Measurements from ENCODE around the gene CASP5.
A peak's percentile ranks its signal among the peaks of the same experiment; 100 is the strongest.
"Not testable (repeated sequence)": the region's sequence is repeated elsewhere in the genome, so short reads cannot be mapped to it uniquely, and the experiment has no call there.

The CASP5 gene

GRCh38 chr11:105023003-105023402 is at the start of gene CASP5:
TSS of gene CASP5 (minus strand) at chr11:105023168. CDS start at chr11:105023136, 32 bp downstream.
- peak; percentile 34 for DNase-seq

- not testable (repeated sequence) for DNase-seq
Observed at GRCh38 chr11:105072080-105072479, 49.1 kb upstream of the CASP5 start.

- DNase-seq = no peak
Observed at GRCh38 chr11:105071089-105071732, 48.2 kb upstream of the CASP5 start.

- peak; percentile 5 for DNase-seq
Observed at GRCh38 chr11:105070306-105070705, 47.3 kb upstream of the CASP5 start.

GRCh38 chr11:105069749-105070148 is 46.8 kb upstream of the CASP5 start:
- DNase-seq = not testable (repeated sequence)

GRCh38 chr11:105063245-105063941 is 40.4 kb upstream of the CASP5 start:
- not testable (repeated sequence) for DNase-seq

GRCh38 chr11:105057432-105057831 is 34.5 kb upstream of the CASP5 start:
- DNase-seq = no peak

- DNase-seq = no peak
Observed at GRCh38 chr11:105056446-105056845, 33.5 kb upstream of the CASP5 start.

GRCh38 chr11:105054723-105055493 is 31.9 kb upstream of the CASP5 start:
- DNase-seq = peak; percentile 68

- DNase-seq = peak; percentile 33
Observed at GRCh38 chr11:105052487-105052886, 29.5 kb upstream of the CASP5 start.

GRCh38 chr11:105051559-105051958 is 28.6 kb upstream of the CASP5 start:
- no peak for DNase-seq

GRCh38 chr11:105049481-105049880 is 26.5 kb upstream of the CASP5 start:
- DNase-seq = no peak

GRCh38 chr11:105046898-105047579 is 24.1 kb upstream of the CASP5 start:
- no peak for DNase-seq

- no peak for DNase-seq
Observed at GRCh38 chr11:105045676-105046296, 22.8 kb upstream of the CASP5 start.

- peak; percentile 83 for DNase-seq
Observed at GRCh38 chr11:105044557-105045524, 21.9 kb upstream of the CASP5 start, which contains the start of gene CARD16. TSS of gene CARD16 (minus strand) at chr11:105045335. CDS start at chr11:105045297, 38 bp downstream.

- DNase-seq = no peak
Observed at GRCh38 chr11:105042178-105042577, 19.2 kb upstream of the CASP5 start.

GRCh38 chr11:105040703-105041102 is 17.7 kb upstream of the CASP5 start:
- no peak for DNase-seq

- peak; percentile 65 for DNase-seq
Observed at GRCh38 chr11:105034813-105035620, 12.0 kb upstream of the CASP5 start, which contains the start of gene CASP1. TSS of gene CASP1 (minus strand) at chr11:105035144. CDS start at chr11:105035113, 31 bp downstream.

- DNase-seq = not testable (repeated sequence)
Observed at GRCh38 chr11:105034388-105034787, 11.4 kb upstream of the CASP5 start.

GRCh38 chr11:105033781-105034180 is 10.8 kb upstream of the CASP5 start:
- no peak for DNase-seq

Data from hematopoietic multipotent progenitor cell treated with erythropoietin and hydrocortisone succinate and interleukin-3 and kit ligand, for 4 days (in vitro differentiated cells).